A549 (cell line): Measurements from ENCODE around the gene PILRB. TPM values are rescaled to one million over a fixed set of nuclear protein-coding genes. Genes with fewer than 3 reads are reported as not detected.

Source experiments
- ATAC-seq, 2 experiments: fragments of 200-7000 bp in 1 of 2; fragments of >200 bp in 1 of 2; cut with Nextera tagmentation in 1 of 2; cut with Tn5 transposase in 1 of 2; 3 replicates each; pipeline versions ENCODE4 v1.8.0 to v1.9.1; 2018 to 2020; ENCODE audit warnings: mild to moderate bottlenecking in 1 of 2, moderate library complexity in 1 of 2
- CTCF ChIA-PET: fragments of 300-600 bp; sonication (Branson Sonifier 250); formaldehyde crosslinking; extraction: SDS; loops from one replicate; lab custom pipeline; 2021; ENCODE audit warnings: antibody characterized with exemption, inconsistent platforms; lab: Yijun Ruan, JAX
- POLR2A ChIA-PET: fragments of 350-600 bp; formaldehyde crosslinking; extraction: SDS; loops from one replicate; lab custom pipeline; 2021; ENCODE audit warnings: antibody characterized with exemption, inconsistent platforms; lab: Yijun Ruan, JAX
- DNase-seq, 2 experiments: peaks; one replicate each; pipeline versions ENCODE4 v3.0.0 to v3.0.0-alpha.2; 2011 to 2016; ENCODE audit warnings: low read depth in 1 of 2, low spot score in 1 of 2
- FAIRE-seq: peaks from 2 replicates; lab custom pipeline; 2011; peaks lifted over from hg19 to GRCh38; lab: Jason Lieb, UNC
- H3K27ac ChIP-seq, 2 experiments: fragments of >200 bp; sonication (Bioruptor Twin); formaldehyde crosslinking; 3 replicates each; pipeline ENCODE4 v1.5.1; 2016 to 2017
- H3K4me1 ChIP-seq: fragments of >200 bp; sonication (Bioruptor Twin); formaldehyde crosslinking; 3 replicates; pipeline ENCODE4 v1.6.1; 2016
- H3K4me2 ChIP-seq: fragments of >200 bp; sonication (Bioruptor Twin); formaldehyde crosslinking; 3 replicates; pipeline ENCODE4 v1.6.1; 2016
- H3K4me3 ChIP-seq: fragments of >200 bp; sonication (Bioruptor Twin); formaldehyde crosslinking; 3 replicates; pipeline ENCODE4 v1.5.1; 2016
- H3K9me3 ChIP-seq: fragments of >200 bp; sonication (Bioruptor Twin); formaldehyde crosslinking; 3 replicates; pipeline ENCODE4 v1.6.1; 2016
- ATOH8 ChIP-seq: fragments of 250-450 bp; sonication (Bioruptor Pico); IDR thresholded peaks from 2 replicates; pipeline ENCODE4 v1.5.0; 2020; ENCODE audit warnings: low read depth, mild to moderate bottlenecking, moderate library complexity
- BCL3 ChIP-seq: fragments of >200 bp; sonication (Bioruptor Twin); formaldehyde crosslinking; IDR thresholded peaks from 3 replicates; pipeline ENCODE4 v1.6.1; 2016
- BHLHE40 ChIP-seq: IDR thresholded peaks from 2 replicates; pipeline ENCODE4 v1.6.1; 2012; ENCODE audit warnings: low read depth, low read length, inconsistent platforms
- CBX2 ChIP-seq: fragments of 200-600 bp; sonication (generic); IDR thresholded peaks from 2 replicates; pipeline ENCODE4 v1.6.1; 2016; ENCODE audit warnings: low read depth, mild to moderate bottlenecking, borderline replicate concordance
- CBX8 ChIP-seq: fragments of 200-600 bp; sonication (generic); IDR thresholded peaks from 2 replicates; pipeline ENCODE4 v1.6.1; 2016
- CHD2 ChIP-seq: fragments of 150-350 bp; IDR thresholded peaks from 2 replicates; pipeline ENCODE4 v1.6.1; 2014; ENCODE audit warnings: low read length; ENCODE audit not compliant: partially characterized antibody
- E2F6 ChIP-seq: IDR thresholded peaks from 2 replicates; pipeline ENCODE4 v1.6.1; 2012; ENCODE audit warnings: low read depth, borderline replicate concordance
- EHF ChIP-seq: fragments of 250-450 bp; sonication (Bioruptor Pico); IDR thresholded peaks from 2 replicates; pipeline ENCODE4 v1.5.0; 2020; ENCODE audit warnings: mild to moderate bottlenecking
- FOSL2 ChIP-seq, 2 experiments: fragments of 450-650 bp in 1 of 2; fragments of >200 bp in 1 of 2; sonication (Bioruptor Twin) in 1 of 2; formaldehyde crosslinking; IDR thresholded peaks; 2 replicates each; pipeline versions ENCODE4 v1.5.0 to v1.6.1; 2016 to 2020; ENCODE audit warnings: mild to moderate bottlenecking in 1 of 2, moderate library complexity in 1 of 2
- GATA3 ChIP-seq: IDR thresholded peaks from 2 replicates; pipeline ENCODE4 v1.6.1; 2012; ENCODE audit warnings: borderline replicate concordance
- HEYL ChIP-seq: fragments of 250-450 bp; sonication (Bioruptor Pico); IDR thresholded peaks from 2 replicates; pipeline ENCODE4 v1.8.0; 2021; ENCODE audit warnings: mild to moderate bottlenecking, moderate library complexity
- HMGXB4 ChIP-seq: fragments of 250-450 bp; sonication (Bioruptor Pico); IDR thresholded peaks from 2 replicates; pipeline ENCODE4 v1.5.0; 2021; ENCODE audit warnings: mild to moderate bottlenecking, moderate library complexity, borderline replicate concordance
- HOXB13 ChIP-seq: fragments of 250-450 bp; sonication (Bioruptor Pico); IDR thresholded peaks from 2 replicates; pipeline ENCODE4 v1.5.0; 2020; ENCODE audit warnings: low read depth, mild to moderate bottlenecking, moderate library complexity
- HOXB5 ChIP-seq: fragments of 250-450 bp; sonication (Bioruptor Pico); IDR thresholded peaks from 2 replicates; pipeline ENCODE4 v1.5.0; 2020; ENCODE audit warnings: mild to moderate bottlenecking, moderate library complexity
- KDM1A ChIP-seq: fragments of 200-600 bp; sonication (generic); IDR thresholded peaks from 2 replicates; pipeline ENCODE4 v1.6.1; 2016; ENCODE audit warnings: low read depth, mild to moderate bottlenecking
- MAFK ChIP-seq: fragments of 450-650 bp; IDR thresholded peaks from 2 replicates; pipeline ENCODE4 v1.6.1; 2014; ENCODE audit not compliant: partially characterized antibody
- MAZ ChIP-seq: fragments of 150-350 bp; IDR thresholded peaks from 2 replicates; pipeline ENCODE4 v1.6.1; 2014; ENCODE audit warnings: antibody characterized with exemption, low read depth, low read length, borderline replicate concordance
- PBX3 ChIP-seq: IDR thresholded peaks from 2 replicates; pipeline ENCODE4 v1.6.1; 2012
- RARB ChIP-seq: fragments of 250-450 bp; sonication (Bioruptor Pico); IDR thresholded peaks from 2 replicates; pipeline ENCODE4 v1.8.0; 2021; ENCODE audit warnings: mild to moderate bottlenecking, moderate library complexity
- RCOR1 ChIP-seq: fragments of 150-350 bp; IDR thresholded peaks from 2 replicates; pipeline ENCODE4 v1.6.1; 2014; ENCODE audit warnings: antibody characterized with exemption, low read length, low read depth
- RFX5 ChIP-seq: fragments of 450-650 bp; IDR thresholded peaks from 2 replicates; pipeline ENCODE4 v1.7.1; 2014; ENCODE audit warnings: antibody characterized with exemption, mild to moderate bottlenecking, moderate library complexity
- TFCP2L1 ChIP-seq: fragments of 250-450 bp; sonication (Bioruptor Pico); IDR thresholded peaks from 2 replicates; pipeline ENCODE4 v1.5.0; 2021; ENCODE audit warnings: mild to moderate bottlenecking
- ZC3H11A ChIP-seq: fragments of 450-650 bp; IDR thresholded peaks from 2 replicates; pipeline ENCODE4 v1.6.1; 2014; ENCODE audit warnings: antibody characterized with exemption, mild to moderate bottlenecking
- WGBS: methylation state at CpG from one replicate; pipeline ENCODE4 v1.1.6; 2017; ENCODE audit errors: missing lambda C conversion rate; 5-methylcytosine and 5-hydroxymethylcytosine counted together
- polyA plus RNA-seq, 4 experiments: library from polyadenylated mRNA; depleted of rRNA in 3 of 4; stranded (reverse); fragments of >200 nt; fragmentation: RNase III in 1 of 4; extraction: RNeasy Plus Mini Kit Qiagen cat#74134 plus additional on column Dnase treatment in 1 of 4; gene quantifications; 2 replicates in 3 of 4; 3 replicates in 1 of 4; pipeline ENCODE4 v1.2.3, GENCODE V29; 2011 to 2017

The PILRB gene
- polyA plus RNA-seq, 2 of the 4 experiments (the other 2 are of a cell fraction) = 24.9 to 47.8 TPM

- ATAC-seq (no peak), DNase-seq (no peak), FAIRE-seq (no peak)
- ChIA-PET CTCF (interaction anchor here (0.5 to 3.1 kb wide), 7 partner anchors 18 to 270 kb away, joined by 3 to 16 read pairs (median 3); partner anchors contain the start of gene ZCWPW1), POLR2A (no interaction called here)
- H3K4me1 ChIP-seq = no peaks in the 10 kb centered on the region
- TF ChIP-seq BHLHE40 (no peak), CBX2 (no peak), HMGXB4 (CRISPR knock-in tag) (no peak), PBX3 (no peak), MAZ (no peak), E2F6 (no peak), RARB (no peak), HOXB5 (CRISPR knock-in tag) (no peak), RFX5 (no peak), ATOH8 (no peak), TFCP2L1 (CRISPR knock-in tag) (no peak)
- no peak overlapping the region for H3K4me3 ChIP-seq
- 89% methylated on average over 2 of the region's 2 CpGs for WGBS
- H3K9me3 ChIP-seq = no peaks in the 10 kb centered on the region
- H3K27ac ChIP-seq = no peak overlapping the region
- H3K4me2 ChIP-seq = no peak overlapping the region
Measured at GRCh38 chr7:100402241-100402640, 44.3 kb downstream of the PILRB start.

GRCh38 chr7:100406767-100407166 is 48.9 kb downstream of the PILRB start:
- no peak overlapping the region for H3K4me2 ChIP-seq
- DNase-seq = no peak

More at GRCh38 chr7:100406767-100407166, 48.9 kb downstream of the PILRB start:
- no peaks in the 10 kb centered on the region for H3K9me3 ChIP-seq
- FAIRE-seq = no peak
- H3K4me1 ChIP-seq = no peaks in the 10 kb centered on the region
- POLR2A ChIA-PET = interaction anchor here (1.3 kb wide), 1 partner anchor 22 kb away, joined by 16 read pairs; the partner anchor contains the start of genes MEPCE and ZCWPW1
- 41% methylated on average over 6 of the region's 6 CpGs for WGBS
- H3K27ac ChIP-seq = no peak overlapping the region
- no peak; a peak in 2 of 6 replicates for ATAC-seq
- TF ChIP-seq MAFK (no peak), BCL3 (no peak), BHLHE40 (no peak), TFCP2L1 (CRISPR knock-in tag) (no peak), EHF (no peak), GATA3 (no peak), KDM1A (no peak), HEYL (CRISPR knock-in tag) (no peak), HMGXB4 (CRISPR knock-in tag) (no peak), ZC3H11A (no peak), CHD2 (no peak), FOSL2 (IDR thresholded peaks at IDR 0.05) (no peak), FOSL2 (CRISPR knock-in tag; IDR thresholded peaks at IDR 0.05) (no peak), HOXB13 (no peak), CBX8 (no peak), RCOR1 (no peak), RFX5 (no peak)
- H3K4me3 ChIP-seq = no peak overlapping the region
- CTCF ChIA-PET = interaction anchor here (0.6 to 3.7 kb wide), 26 partner anchors 10 to 273 kb away, joined by 3 to 48 read pairs (median 5); partner anchors contain the start of gene PPP1R35
